ENCODE results near the gene KRT75. TPM values are rescaled to one million over a fixed set of nuclear protein-coding genes. Genes with fewer than 3 reads are reported as not detected.

Gene KRT75
- total and polyA plus RNA-seq, 2 of the 13 experiments (the other 11 are each of a cell fraction or from before 2014, with no cell fraction given) = not detected

DNA sequence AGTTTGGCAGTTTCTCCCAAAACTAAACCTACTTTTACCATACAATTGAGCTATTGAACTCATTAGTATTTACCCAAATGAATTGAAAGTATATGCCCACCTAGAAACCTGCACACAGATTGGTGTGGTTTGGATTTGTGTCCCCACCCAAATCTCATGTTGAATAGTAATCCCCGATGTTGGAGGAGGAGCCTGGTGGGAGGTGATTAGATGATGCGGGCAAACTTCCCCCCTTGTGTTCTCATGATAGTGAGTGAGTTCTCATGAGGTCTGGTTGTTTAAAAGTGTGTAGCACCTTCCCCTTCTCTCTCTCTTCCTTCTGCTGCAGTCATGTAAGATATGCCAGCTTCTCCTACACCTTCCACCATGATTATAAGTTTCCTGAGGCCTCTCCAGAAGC, 43.5 kb upstream of the KRT75 start:
- Histone ChIP-seq H3K36me3 (replicated peaks in 1 of 2; ENCODE audit: control insufficient read depth in 1 of 2, insufficient read depth in 2 of 2, low read length in 2 of 2) (no peaks in the 10 kb centered on the region), H3K4me3 (replicated peaks in 1 of 3; ENCODE audit: insufficient read depth in 1 of 3, low read depth in 2 of 3, low read length in 3 of 3) (no peak overlapping the region), H2AFZ (ENCODE audit: low read length) (no peak overlapping the region), H3K27me3 (ENCODE audit: control insufficient read depth in 1 of 2, insufficient read depth in 2 of 2, low read length in 2 of 2) (no peaks in the 10 kb centered on the region), H3K4me2 (ENCODE audit: low read depth, low read length) (no peak overlapping the region), H3K9me3 (ENCODE audit: low read length) (no peaks in the 10 kb centered on the region), H4K20me1 (ENCODE audit: insufficient read depth, low read length) (no peaks in the 10 kb centered on the region), H3K79me2 (ENCODE audit: insufficient read depth, low read length) (no peaks in the 10 kb centered on the region), H3K27ac (ENCODE audit: extremely low read length, insufficient read depth, low read length) (no peak overlapping the region), H3K4me1 (ENCODE audit: insufficient read depth, low read length) (no peaks in the 10 kb centered on the region), H3K9ac (ENCODE audit: insufficient read depth, low read depth, low read length) (no peak overlapping the region)
- no peak for DNase-seq (ENCODE audit: low spot score)
- in situ Hi-C loops (cut with HindIII; ENCODE audit: extremely low pct_ligation_motif_present, low pct_unique_long_range_greater_than_20kb) (no loop called here), intact Hi-C loops (cut with micrococcal nuclease; ENCODE audit: unreplicated experiment) (no loop called here)
- ChIA-PET POLR2A (no interaction called here), CTCF (ENCODE audit: low intra/inter-chr PET ratio, low total read pairs) (no interaction called here)
- TF ChIP-seq KLF12 (CRISPR knock-in tag; IDR thresholded peaks at IDR 0.05; ENCODE audit: borderline replicate concordance) = no peak
- WGBS (ENCODE audit: low lambda C conversion rate) = 44% methylated on average over 2 of the region's 2 CpGs
- ATAC-seq = no peak
- no peak for FAIRE-seq
- no TSS peak for BruUV-seq (replicated peaks)

DNA sequence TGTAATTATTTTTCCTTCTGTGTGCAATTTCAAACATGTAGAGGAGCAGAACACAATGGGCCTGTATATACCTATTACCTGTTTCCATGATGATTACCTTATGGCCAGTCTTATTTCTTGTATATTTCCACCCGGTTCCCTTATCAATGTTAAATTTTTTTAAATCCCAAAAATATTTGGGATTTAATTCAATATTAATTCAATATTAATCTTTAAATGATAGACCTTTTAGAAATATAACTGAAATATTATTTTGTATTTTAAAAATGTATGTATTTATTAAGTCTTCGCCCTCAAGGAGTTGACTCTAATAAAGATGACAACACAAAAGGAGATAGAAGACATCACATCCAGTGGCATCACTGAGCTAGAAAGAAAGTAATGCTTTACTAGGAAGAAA, 40.0 kb upstream of the KRT75 start:
- Histone ChIP-seq H3K36me3 (replicated peaks in 1 of 2; ENCODE audit: control insufficient read depth in 1 of 2, insufficient read depth in 2 of 2, low read length in 2 of 2) (no peaks in the 10 kb centered on the region), H2AFZ (ENCODE audit: low read length) (no peak overlapping the region), H3K4me1 (ENCODE audit: insufficient read depth, low read length) (peaks cover 9% of the 10 kb centered on the region), H3K4me3 (replicated peaks in 1 of 3; ENCODE audit: insufficient read depth in 1 of 3, low read depth in 2 of 3, low read length in 3 of 3) (no peak overlapping the region), H3K27ac (ENCODE audit: extremely low read length, insufficient read depth, low read length) (no peak overlapping the region), H3K9ac (ENCODE audit: insufficient read depth, low read depth, low read length) (no peak overlapping the region), H3K4me2 (ENCODE audit: low read depth, low read length) (no peak overlapping the region), H3K79me2 (ENCODE audit: insufficient read depth, low read length) (no peaks in the 10 kb centered on the region), H4K20me1 (ENCODE audit: insufficient read depth, low read length) (no peaks in the 10 kb centered on the region), H3K27me3 (ENCODE audit: control insufficient read depth in 1 of 2, insufficient read depth in 2 of 2, low read length in 2 of 2) (no peaks in the 10 kb centered on the region; a peak in 1 of 5 replicates), H3K9me3 (ENCODE audit: low read length) (no peaks in the 10 kb centered on the region)
- no peak for FAIRE-seq
- TF ChIP-seq, protein P1, sequence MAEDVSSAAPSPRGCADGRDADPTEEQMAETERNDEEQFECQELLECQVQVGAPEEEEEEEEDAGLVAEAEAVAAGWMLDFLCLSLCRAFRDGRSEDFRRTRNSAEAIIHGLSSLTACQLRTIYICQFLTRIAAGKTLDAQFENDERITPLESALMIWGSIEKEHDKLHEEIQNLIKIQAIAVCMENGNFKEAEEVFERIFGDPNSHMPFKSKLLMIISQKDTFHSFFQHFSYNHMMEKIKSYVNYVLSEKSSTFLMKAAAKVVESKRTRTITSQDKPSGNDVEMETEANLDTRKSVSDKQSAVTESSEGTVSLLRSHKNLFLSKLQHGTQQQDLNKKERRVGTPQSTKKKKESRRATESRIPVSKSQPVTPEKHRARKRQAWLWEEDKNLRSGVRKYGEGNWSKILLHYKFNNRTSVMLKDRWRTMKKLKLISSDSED (CRISPR knock-in tag; IDR thresholded peaks at IDR 0.05) = no peak
- TF ChIP-seq, protein P2, sequence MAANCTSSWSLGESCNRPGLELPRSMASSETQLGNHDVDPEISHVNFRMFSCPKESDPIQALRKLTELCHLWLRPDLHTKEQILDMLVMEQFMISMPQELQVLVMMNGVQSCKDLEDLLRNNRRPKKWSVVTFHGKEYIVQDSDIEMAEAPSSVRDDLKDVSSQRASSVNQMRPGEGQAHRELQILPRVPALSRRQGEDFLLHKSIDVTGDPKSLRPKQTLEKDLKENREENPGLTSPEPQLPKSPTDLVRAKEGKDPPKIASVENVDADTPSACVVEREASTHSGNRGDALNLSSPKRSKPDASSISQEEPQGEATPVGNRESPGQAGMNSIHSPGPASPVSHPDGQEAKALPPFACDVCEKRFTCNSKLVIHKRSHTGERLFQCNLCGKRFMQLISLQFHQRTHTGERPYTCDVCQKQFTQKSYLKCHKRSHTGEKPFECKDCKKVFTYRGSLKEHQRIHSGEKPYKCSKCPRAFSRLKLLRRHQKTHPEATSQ (CRISPR knock-in tag; IDR thresholded peaks at IDR 0.05; ENCODE audit: borderline replicate concordance) = no peak
- TF ChIP-seq, protein P3, sequence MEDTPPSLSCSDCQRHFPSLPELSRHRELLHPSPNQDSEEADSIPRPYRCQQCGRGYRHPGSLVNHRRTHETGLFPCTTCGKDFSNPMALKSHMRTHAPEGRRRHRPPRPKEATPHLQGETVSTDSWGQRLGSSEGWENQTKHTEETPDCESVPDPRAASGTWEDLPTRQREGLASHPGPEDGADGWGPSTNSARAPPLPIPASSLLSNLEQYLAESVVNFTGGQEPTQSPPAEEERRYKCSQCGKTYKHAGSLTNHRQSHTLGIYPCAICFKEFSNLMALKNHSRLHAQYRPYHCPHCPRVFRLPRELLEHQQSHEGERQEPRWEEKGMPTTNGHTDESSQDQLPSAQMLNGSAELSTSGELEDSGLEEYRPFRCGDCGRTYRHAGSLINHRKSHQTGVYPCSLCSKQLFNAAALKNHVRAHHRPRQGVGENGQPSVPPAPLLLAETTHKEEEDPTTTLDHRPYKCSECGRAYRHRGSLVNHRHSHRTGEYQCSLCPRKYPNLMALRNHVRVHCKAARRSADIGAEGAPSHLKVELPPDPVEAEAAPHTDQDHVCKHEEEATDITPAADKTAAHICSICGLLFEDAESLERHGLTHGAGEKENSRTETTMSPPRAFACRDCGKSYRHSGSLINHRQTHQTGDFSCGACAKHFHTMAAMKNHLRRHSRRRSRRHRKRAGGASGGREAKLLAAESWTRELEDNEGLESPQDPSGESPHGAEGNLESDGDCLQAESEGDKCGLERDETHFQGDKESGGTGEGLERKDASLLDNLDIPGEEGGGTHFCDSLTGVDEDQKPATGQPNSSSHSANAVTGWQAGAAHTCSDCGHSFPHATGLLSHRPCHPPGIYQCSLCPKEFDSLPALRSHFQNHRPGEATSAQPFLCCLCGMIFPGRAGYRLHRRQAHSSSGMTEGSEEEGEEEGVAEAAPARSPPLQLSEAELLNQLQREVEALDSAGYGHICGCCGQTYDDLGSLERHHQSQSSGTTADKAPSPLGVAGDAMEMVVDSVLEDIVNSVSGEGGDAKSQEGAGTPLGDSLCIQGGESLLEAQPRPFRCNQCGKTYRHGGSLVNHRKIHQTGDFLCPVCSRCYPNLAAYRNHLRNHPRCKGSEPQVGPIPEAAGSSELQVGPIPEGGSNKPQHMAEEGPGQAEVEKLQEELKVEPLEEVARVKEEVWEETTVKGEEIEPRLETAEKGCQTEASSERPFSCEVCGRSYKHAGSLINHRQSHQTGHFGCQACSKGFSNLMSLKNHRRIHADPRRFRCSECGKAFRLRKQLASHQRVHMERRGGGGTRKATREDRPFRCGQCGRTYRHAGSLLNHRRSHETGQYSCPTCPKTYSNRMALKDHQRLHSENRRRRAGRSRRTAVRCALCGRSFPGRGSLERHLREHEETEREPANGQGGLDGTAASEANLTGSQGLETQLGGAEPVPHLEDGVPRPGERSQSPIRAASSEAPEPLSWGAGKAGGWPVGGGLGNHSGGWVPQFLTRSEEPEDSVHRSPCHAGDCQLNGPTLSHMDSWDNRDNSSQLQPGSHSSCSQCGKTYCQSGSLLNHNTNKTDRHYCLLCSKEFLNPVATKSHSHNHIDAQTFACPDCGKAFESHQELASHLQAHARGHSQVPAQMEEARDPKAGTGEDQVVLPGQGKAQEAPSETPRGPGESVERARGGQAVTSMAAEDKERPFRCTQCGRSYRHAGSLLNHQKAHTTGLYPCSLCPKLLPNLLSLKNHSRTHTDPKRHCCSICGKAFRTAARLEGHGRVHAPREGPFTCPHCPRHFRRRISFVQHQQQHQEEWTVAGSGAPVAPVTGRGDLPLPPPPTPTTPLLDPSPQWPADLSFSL (CRISPR knock-in tag; IDR thresholded peaks at IDR 0.05) = no peak
- no peak for ATAC-seq
- ChIA-PET CTCF (ENCODE audit: low intra/inter-chr PET ratio, low total read pairs) (no interaction called here), POLR2A (no interaction called here)
- 30% methylated on average over 2 of the region's 2 CpGs for WGBS (ENCODE audit: low lambda C conversion rate)
- BruUV-seq (replicated peaks) = no TSS peak
- DNase-seq (ENCODE audit: low spot score) = no peak
- in situ Hi-C loops (cut with HindIII; ENCODE audit: extremely low pct_ligation_motif_present, low pct_unique_long_range_greater_than_20kb) = no loop called here
- intact Hi-C loops (cut with micrococcal nuclease; ENCODE audit: unreplicated experiment) = no loop called here
